Upper lobe of left lung (tissue), 4 donors: ENCODE results near the gene GULP1.

Experiments used
- POLR2AphosphoS5 ChIP-seq, 2 donors: sonication (generic); formaldehyde crosslinking; IDR thresholded peaks; one replicate each; pipeline ENCODE4 v1.5.1; 2017; ENCODE audit warnings: antibody characterized with exemption in 2 of 2
- TF ChIP-seq, protein P1 (sequence below), 6 experiments: fragments of 450-650 bp in 4 of 6; fragments of 200-600 bp in 2 of 6; sonication (generic) in 2 of 6; IDR thresholded peaks; one replicate each; pipeline ENCODE4 v1.5.1; 2016 to 2019; ENCODE audit warnings: antibody characterized with exemption in 6 of 6

DNA sequence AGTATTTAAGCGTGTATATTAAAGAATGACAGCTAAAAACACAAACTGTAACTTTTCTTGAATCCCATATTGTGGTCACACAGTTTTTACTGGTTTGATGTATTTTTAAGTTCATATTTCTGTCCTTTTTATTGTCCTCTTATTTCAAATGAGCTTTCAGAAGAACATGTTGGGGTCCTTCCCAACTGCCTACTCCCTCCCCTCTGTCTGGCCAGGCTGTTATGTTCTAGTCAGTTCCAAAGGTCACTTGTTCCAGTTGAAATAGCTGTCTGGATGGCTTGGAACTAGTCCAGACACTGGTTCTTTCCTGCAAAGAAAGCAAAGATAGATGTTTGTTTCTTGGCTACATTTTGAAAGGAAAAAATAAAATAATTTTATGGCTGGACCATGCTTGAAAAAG, 306.9 kb downstream of the GULP1 start:
- TF ChIP-seq, protein P1, sequence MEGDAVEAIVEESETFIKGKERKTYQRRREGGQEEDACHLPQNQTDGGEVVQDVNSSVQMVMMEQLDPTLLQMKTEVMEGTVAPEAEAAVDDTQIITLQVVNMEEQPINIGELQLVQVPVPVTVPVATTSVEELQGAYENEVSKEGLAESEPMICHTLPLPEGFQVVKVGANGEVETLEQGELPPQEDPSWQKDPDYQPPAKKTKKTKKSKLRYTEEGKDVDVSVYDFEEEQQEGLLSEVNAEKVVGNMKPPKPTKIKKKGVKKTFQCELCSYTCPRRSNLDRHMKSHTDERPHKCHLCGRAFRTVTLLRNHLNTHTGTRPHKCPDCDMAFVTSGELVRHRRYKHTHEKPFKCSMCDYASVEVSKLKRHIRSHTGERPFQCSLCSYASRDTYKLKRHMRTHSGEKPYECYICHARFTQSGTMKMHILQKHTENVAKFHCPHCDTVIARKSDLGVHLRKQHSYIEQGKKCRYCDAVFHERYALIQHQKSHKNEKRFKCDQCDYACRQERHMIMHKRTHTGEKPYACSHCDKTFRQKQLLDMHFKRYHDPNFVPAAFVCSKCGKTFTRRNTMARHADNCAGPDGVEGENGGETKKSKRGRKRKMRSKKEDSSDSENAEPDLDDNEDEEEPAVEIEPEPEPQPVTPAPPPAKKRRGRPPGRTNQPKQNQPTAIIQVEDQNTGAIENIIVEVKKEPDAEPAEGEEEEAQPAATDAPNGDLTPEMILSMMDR (IDR thresholded peaks at IDR 0.05), result no peak
- TF ChIP-seq POLR2AphosphoS5 (IDR thresholded peaks at IDR 0.05), result no peak
